ENCODE results near the gene DMPK. TPM values are rescaled to one million over a fixed set of nuclear protein-coding genes. Genes with fewer than 3 reads are reported as not detected.

The DMPK gene
- polyA plus RNA-seq, 1 donor from 2014 or later = 34.3 TPM

DNA sequence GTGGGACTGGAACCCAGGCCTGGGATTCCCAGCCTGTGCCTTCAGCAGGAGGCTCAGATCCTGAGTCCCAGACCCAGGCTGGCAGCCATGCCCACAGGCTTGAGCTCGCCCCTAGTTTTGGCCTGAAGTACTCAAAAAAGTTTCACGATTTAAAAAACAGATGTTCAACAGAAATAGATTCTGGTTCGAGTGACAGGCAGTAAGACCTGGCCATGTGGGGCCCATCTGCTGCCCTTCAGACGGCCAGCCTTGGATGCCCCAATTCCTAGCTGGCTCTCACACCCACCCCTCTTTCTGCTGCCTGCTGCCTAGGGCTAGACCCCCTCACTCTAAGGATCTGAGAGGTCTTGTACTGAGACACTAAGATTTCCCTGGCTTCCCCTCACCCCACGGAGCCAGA, 2.8 kb upstream of the DMPK start:
- H3K9me2 ChIP-seq (ENCODE audit: insufficient read depth, low read length) = no peaks in the 10 kb centered on the region

DNA sequence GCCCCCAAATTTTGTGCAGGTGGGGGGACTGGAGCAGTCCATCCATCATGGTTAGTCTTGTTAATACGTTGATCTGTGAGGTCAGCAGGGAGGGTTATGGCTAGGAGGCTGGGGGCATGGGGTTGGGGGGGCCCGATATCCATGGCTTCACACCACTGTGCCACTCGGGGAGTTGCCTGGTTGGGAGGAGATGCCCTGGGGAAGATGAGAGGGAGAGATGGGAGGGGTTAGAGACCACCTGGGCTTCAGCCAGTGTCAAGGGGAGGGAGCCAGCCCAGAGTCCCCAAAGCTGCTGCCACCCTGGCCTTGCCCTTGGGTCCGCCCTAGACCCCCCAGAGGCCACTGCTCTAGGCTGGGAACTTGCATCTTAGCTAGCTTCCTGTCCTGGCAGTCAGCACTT, 1.8 kb upstream of the DMPK start:
- H3F3A ChIP-seq (ENCODE audit: insufficient read depth, low read length, poor library complexity, severe bottlenecking) = no peaks in the 10 kb centered on the region
- H3K79me2 ChIP-seq (replicated peaks; ENCODE audit: insufficient read depth, low read length) = no peaks in the 10 kb centered on the region
- H2AFZ ChIP-seq (ENCODE audit: low read depth, low read length) = no peak overlapping the region
- H3K9me2 ChIP-seq (ENCODE audit: insufficient read depth, low read length) = no peaks in the 10 kb centered on the region
- no peaks in the 10 kb centered on the region for H3K9me3 ChIP-seq (ENCODE audit: low read length)
- TF ChIP-seq TAF1 (IDR thresholded peaks at IDR 0.05; ENCODE audit: low read depth) = no peak
- no peak for TF ChIP-seq MXI1 (conservative IDR thresholded peaks at IDR 0.05; ENCODE audit: poor library complexity, severe bottlenecking)
- TF ChIP-seq EP300 (conservative IDR thresholded peaks at IDR 0.05; ENCODE audit: poor library complexity, severe bottlenecking) = no peak
- no peak for TF ChIP-seq SMC3 (conservative IDR thresholded peaks at IDR 0.05; ENCODE audit: poor library complexity)
- TF ChIP-seq, protein P1, sequence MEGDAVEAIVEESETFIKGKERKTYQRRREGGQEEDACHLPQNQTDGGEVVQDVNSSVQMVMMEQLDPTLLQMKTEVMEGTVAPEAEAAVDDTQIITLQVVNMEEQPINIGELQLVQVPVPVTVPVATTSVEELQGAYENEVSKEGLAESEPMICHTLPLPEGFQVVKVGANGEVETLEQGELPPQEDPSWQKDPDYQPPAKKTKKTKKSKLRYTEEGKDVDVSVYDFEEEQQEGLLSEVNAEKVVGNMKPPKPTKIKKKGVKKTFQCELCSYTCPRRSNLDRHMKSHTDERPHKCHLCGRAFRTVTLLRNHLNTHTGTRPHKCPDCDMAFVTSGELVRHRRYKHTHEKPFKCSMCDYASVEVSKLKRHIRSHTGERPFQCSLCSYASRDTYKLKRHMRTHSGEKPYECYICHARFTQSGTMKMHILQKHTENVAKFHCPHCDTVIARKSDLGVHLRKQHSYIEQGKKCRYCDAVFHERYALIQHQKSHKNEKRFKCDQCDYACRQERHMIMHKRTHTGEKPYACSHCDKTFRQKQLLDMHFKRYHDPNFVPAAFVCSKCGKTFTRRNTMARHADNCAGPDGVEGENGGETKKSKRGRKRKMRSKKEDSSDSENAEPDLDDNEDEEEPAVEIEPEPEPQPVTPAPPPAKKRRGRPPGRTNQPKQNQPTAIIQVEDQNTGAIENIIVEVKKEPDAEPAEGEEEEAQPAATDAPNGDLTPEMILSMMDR (IDR thresholded peaks at IDR 0.05; ENCODE audit: poor library complexity, severe bottlenecking) = no peak
- TF ChIP-seq RAD21 (conservative IDR thresholded peaks at IDR 0.05) = no peak
- TF ChIP-seq POLR2AphosphoS5 (IDR thresholded peaks at IDR 0.05) = no peak
- no peak for TF ChIP-seq EZH2 (IDR thresholded peaks at IDR 0.05; ENCODE audit: borderline replicate concordance, insufficient read depth, low read length, poor library complexity, severe bottlenecking)
- TF ChIP-seq, protein P2, sequence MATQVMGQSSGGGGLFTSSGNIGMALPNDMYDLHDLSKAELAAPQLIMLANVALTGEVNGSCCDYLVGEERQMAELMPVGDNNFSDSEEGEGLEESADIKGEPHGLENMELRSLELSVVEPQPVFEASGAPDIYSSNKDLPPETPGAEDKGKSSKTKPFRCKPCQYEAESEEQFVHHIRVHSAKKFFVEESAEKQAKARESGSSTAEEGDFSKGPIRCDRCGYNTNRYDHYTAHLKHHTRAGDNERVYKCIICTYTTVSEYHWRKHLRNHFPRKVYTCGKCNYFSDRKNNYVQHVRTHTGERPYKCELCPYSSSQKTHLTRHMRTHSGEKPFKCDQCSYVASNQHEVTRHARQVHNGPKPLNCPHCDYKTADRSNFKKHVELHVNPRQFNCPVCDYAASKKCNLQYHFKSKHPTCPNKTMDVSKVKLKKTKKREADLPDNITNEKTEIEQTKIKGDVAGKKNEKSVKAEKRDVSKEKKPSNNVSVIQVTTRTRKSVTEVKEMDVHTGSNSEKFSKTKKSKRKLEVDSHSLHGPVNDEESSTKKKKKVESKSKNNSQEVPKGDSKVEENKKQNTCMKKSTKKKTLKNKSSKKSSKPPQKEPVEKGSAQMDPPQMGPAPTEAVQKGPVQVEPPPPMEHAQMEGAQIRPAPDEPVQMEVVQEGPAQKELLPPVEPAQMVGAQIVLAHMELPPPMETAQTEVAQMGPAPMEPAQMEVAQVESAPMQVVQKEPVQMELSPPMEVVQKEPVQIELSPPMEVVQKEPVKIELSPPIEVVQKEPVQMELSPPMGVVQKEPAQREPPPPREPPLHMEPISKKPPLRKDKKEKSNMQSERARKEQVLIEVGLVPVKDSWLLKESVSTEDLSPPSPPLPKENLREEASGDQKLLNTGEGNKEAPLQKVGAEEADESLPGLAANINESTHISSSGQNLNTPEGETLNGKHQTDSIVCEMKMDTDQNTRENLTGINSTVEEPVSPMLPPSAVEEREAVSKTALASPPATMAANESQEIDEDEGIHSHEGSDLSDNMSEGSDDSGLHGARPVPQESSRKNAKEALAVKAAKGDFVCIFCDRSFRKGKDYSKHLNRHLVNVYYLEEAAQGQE (IDR thresholded peaks at IDR 0.05; ENCODE audit: borderline replicate concordance) = no peak
- H3K27me3 ChIP-seq (ENCODE audit: insufficient read depth, low read depth, low read length) = no peaks in the 10 kb centered on the region
- H3K4me2 ChIP-seq (ENCODE audit: low read length) = no peak overlapping the region
- H3K9ac ChIP-seq (ENCODE audit: low read length) = no peak overlapping the region
- H3K27ac ChIP-seq (ENCODE audit: low read length) = no peak overlapping the region
- no peaks in the 10 kb centered on the region for H4K20me1 ChIP-seq (ENCODE audit: insufficient read depth)
- H3K36me3 ChIP-seq (ENCODE audit: insufficient read depth, low read length) = peaks cover 3% of the 10 kb centered on the region
- H3K4me3 ChIP-seq (ENCODE audit: low read length) = no peak overlapping the region

More for the DNA sequence above, 2.8 kb upstream of the DMPK start:
- Histone ChIP-seq H3K36me3 (ENCODE audit: insufficient read depth, low read length) (peaks cover 6% of the 10 kb centered on the region), H2AFZ (ENCODE audit: low read depth, low read length) (no peak overlapping the region), H3F3A (ENCODE audit: insufficient read depth, low read length, poor library complexity, severe bottlenecking) (no peaks in the 10 kb centered on the region), H3K9ac (ENCODE audit: low read length) (no peak overlapping the region), H3K27me3 (ENCODE audit: insufficient read depth, low read depth, low read length) (no peaks in the 10 kb centered on the region), H4K20me1 (ENCODE audit: insufficient read depth) (no peaks in the 10 kb centered on the region), H3K9me3 (ENCODE audit: low read length) (no peaks in the 10 kb centered on the region), H3K4me2 (ENCODE audit: low read length) (no peak overlapping the region), H3K27ac (ENCODE audit: low read length) (no peak overlapping the region), H3K4me3 (ENCODE audit: low read length) (no peak overlapping the region), H3K79me2 (replicated peaks; ENCODE audit: insufficient read depth, low read length) (no peaks in the 10 kb centered on the region)
- TF ChIP-seq RAD21 (conservative IDR thresholded peaks at IDR 0.05) = no peak
- TF ChIP-seq MXI1 (conservative IDR thresholded peaks at IDR 0.05; ENCODE audit: poor library complexity, severe bottlenecking) = no peak
- TF ChIP-seq POLR2AphosphoS5 (IDR thresholded peaks at IDR 0.05) = no peak
- no peak for TF ChIP-seq TAF1 (IDR thresholded peaks at IDR 0.05; ENCODE audit: low read depth)
- no peak for TF ChIP-seq SMC3 (conservative IDR thresholded peaks at IDR 0.05; ENCODE audit: poor library complexity)
- no peak for TF ChIP-seq EZH2 (IDR thresholded peaks at IDR 0.05; ENCODE audit: borderline replicate concordance, insufficient read depth, low read length, poor library complexity, severe bottlenecking)
- TF ChIP-seq, protein P1 (IDR thresholded peaks at IDR 0.05; ENCODE audit: poor library complexity, severe bottlenecking) = no peak
- TF ChIP-seq, protein P2 (IDR thresholded peaks at IDR 0.05; ENCODE audit: borderline replicate concordance) = no peak

Measured in neural cell (in vitro differentiated cells).